ENCODE measurements around the gene BCDIN3D. TPM values are rescaled to one million over a fixed set of nuclear protein-coding genes. Genes with fewer than 3 reads are reported as not detected.

The BCDIN3D gene
- total RNA-seq, 1 experiment from 2014 or later = 4.8 TPM

DNA sequence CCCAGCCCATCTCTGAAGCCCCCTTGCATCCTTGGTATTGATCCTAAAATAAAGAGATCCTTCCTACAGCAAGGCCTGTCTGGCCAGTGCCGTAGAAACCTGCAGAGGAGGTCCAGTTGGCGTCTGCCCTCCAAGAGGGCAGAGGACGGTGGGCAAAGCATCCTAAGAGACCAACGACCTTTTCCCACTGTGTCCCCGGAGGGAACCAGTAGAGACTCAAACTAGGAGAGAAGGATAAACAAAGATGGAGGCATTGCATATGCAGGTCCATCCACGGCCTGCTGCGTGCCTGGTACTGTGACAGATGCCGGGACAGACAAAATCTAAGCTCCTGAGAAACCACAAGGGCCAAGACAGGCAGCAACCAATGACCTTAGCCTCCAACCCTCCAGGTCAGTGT is 18.5 kb downstream of the BCDIN3D start:
- TF ChIP-seq SIN3A (IDR thresholded peaks at IDR 0.05; ENCODE audit: borderline replicate concordance, insufficient read depth, low read depth, low read length) = no peak
- no TSS peak for BruUV-seq (replicated peaks)
- Histone ChIP-seq H3K4me1 (ENCODE audit: control insufficient read depth, insufficient read depth, low read length) (peaks cover 21% of the 10 kb centered on the region), H3K9me3 (ENCODE audit: control insufficient read depth, insufficient read depth, low read depth, low read length) (no peaks in the 10 kb centered on the region), H3K4me3 (ENCODE audit: low read depth in 2 of 2, low read length in 2 of 2) (no peak overlapping the region), H3K27me3 (ENCODE audit: control insufficient read depth, insufficient read depth, low read length) (no peaks in the 10 kb centered on the region), H3K36me3 (ENCODE audit: control insufficient read depth, insufficient read depth, low read length) (0 out of 2 replicates have a peak, but pooled peaks cover 3% of the 10 kb centered on the region), H3K27ac (ENCODE audit: low read length) (no peak overlapping the region)
- in situ Hi-C loops (cut with HindIII; ENCODE audit: low pct_unique_long_range_greater_than_20kb, low sequenced_read_pairs) (no loop called here), intact Hi-C loops (cut with micrococcal nuclease; ENCODE audit: unreplicated experiment) (no loop called here)
- ATAC-seq = no peak
- DNase-seq (ENCODE audit: low read depth, low spot score) = no peak
- ChIA-PET POLR2A (no interaction called here), CTCF (no interaction called here)

DNA sequence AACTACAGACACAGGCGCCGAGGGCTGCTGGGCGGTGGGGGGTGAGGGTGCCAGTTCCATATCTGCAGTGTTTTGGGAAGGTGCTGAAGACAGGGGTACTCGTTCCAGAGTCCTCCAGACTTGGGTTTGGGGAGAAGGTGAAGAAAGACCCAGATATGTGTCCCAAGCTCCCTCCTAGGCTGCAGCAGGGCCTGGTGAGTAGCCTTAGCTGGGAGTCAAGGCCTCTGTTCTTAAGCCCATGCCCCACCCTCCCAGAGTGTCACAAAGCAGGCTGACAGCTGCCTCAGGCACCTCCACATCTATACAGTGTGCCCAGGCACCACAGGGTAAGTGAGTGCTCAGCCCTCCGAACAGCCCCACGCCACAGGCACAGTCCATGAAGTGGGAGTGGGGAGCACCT is 19.0 kb downstream of the BCDIN3D start:
- in situ Hi-C loops (cut with HindIII; ENCODE audit: low pct_unique_long_range_greater_than_20kb, low sequenced_read_pairs) = no loop called here

More for the DNA sequence above, 19.0 kb downstream of the BCDIN3D start:
- TF ChIP-seq TCF7L2 (IDR thresholded peaks at IDR 0.05; ENCODE audit: low read depth, low read length) (no peak), POLR2AphosphoS5 (IDR thresholded peaks at IDR 0.05; ENCODE audit: low read depth, low read length) (no peak), REST (IDR thresholded peaks at IDR 0.05; ENCODE audit: insufficient read depth in 1 of 2, low read depth in 2 of 2, low read length in 1 of 2) (no peak), SIN3A (IDR thresholded peaks at IDR 0.05; ENCODE audit: borderline replicate concordance, insufficient read depth, low read depth, low read length) (no peak), CTCF (IDR thresholded peaks at IDR 0.05) (no peak)
- H3K27me3 ChIP-seq (ENCODE audit: control insufficient read depth, insufficient read depth, low read length) = no peaks in the 10 kb centered on the region
- intact Hi-C loops (cut with micrococcal nuclease; ENCODE audit: unreplicated experiment) = no loop called here
- CTCF ChIA-PET = no interaction called here
- no peaks in the 10 kb centered on the region for H3K9me3 ChIP-seq (ENCODE audit: control insufficient read depth, insufficient read depth, low read depth, low read length)
- peaks cover 17% of the 10 kb centered on the region for H3K4me1 ChIP-seq (ENCODE audit: control insufficient read depth, insufficient read depth, low read length)
- no peak for DNase-seq (ENCODE audit: low read depth, low spot score)
- no peak overlapping the region for H3K27ac ChIP-seq (ENCODE audit: low read length)
- POLR2A ChIA-PET = no interaction called here
- BruUV-seq (replicated peaks) = no TSS peak
- ATAC-seq = no peak
- no peak overlapping the region for H3K4me3 ChIP-seq (ENCODE audit: low read depth in 2 of 2, low read length in 2 of 2)
- 0 out of 2 replicates have a peak, but pooled peaks cover 3% of the 10 kb centered on the region for H3K36me3 ChIP-seq (ENCODE audit: control insufficient read depth, insufficient read depth, low read length)

All from Panc1 (cell line).